HG03342 (cell line): ENCODE results near the gene REPS2.

Experiments
- ATAC-seq: cut with Tn5 transposase; IDR thresholded peaks from one replicate; pipeline ENCODE4 v1.9.1; 2021; ENCODE audit warnings: mild to moderate bottlenecking, moderate library complexity; ENCODE audit not compliant: unreplicated experiment

The REPS2 gene

DNA sequence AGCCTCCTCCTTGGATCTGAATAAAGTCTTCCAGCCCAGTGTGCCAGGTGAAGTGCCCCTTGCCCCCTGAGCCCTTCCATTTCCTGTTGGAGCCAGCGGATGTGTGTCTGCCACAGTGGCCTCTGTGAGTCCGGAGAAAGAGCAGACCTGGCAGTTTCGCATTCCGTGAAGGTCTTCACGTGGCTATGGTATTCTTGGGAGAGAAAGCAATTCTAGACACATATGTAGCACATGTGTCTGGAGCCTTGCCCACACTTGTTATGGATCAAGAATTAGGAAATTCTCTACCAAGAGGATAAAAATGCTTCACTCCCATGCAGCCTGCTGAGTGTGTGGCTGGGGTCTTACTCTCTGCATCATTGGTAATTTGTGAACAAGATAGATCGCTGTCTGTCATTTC, 130.9 kb downstream of the REPS2 start:
- ATAC-seq: no peak

GRCh38 chrX:17078031-17078720, 131.7 kb downstream of the REPS2 start:
- no peak for ATAC-seq

- ATAC-seq: no peak
These were observed 135.1 kb downstream of the REPS2 start for GRCh38 chrX:17081511-17081910.

GRCh38 chrX:17081968-17082367, 135.5 kb downstream of the REPS2 start:
- no peak for ATAC-seq

- ATAC-seq: no peak
These were observed 136.4 kb downstream of the REPS2 start for GRCh38 chrX:17082831-17083230.

- no peak for ATAC-seq
These were observed 139.9 kb downstream of the REPS2 start for GRCh38 chrX:17086317-17086716.

- no peak for ATAC-seq
These were observed 148.7 kb downstream of the REPS2 start for GRCh38 chrX:17095161-17095560.

GRCh38 chrX:17098516-17099247, 152.2 kb downstream of the REPS2 start:
- ATAC-seq: peak; percentile 85

GRCh38 chrX:17104433-17104832, 158.0 kb downstream of the REPS2 start:
- no peak for ATAC-seq

- no peak for ATAC-seq
These were observed 174.4 kb downstream of the REPS2 start for GRCh38 chrX:17120816-17121215.

- ATAC-seq: no peak
These were observed 207.5 kb downstream of the REPS2 start for GRCh38 chrX:17154001-17154400.

DNA sequence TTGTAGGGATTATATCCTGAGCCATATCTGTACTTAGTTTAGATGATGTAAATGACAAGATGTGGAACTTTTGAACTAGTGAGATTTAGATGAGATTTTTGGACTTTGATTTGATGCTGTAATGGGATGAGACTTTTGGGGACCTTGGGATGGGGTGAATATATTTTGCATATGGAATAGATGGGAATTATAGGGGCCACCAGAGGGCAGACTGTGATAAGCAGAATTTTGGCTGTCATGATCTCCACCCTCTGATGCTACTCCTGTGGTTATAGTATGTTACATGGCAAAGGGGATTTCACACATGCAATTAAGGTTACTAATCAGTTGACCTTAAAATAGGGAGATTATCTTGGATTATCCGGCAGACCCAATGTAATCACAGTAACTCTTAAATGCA, 214.5 kb downstream of the REPS2 start:
- ATAC-seq: no peak

- ATAC-seq: no peak
These were observed 215.5 kb downstream of the REPS2 start for GRCh38 chrX:17161991-17162390.

GRCh38 chrX:17164079-17164478, 217.6 kb downstream of the REPS2 start:
- ATAC-seq: no peak

DNA sequence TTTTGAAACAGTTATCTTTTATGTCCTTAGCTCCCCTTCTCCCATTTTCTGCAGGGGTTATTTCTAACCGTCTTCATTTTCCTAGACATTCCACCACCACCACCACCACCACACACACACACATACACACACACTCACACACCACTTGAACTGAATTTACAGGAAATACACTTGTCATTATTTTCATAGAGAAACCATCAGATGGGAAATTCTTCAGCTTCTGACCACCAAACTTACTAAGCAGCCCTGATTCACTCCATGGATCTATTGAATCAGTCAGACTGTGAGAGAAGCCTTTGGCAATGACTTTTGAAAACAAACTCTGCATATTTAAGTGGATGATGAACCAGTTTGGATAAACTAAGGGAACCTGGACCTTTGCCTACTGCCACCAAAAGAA, 218.5 kb downstream of the REPS2 start:
- no peak for ATAC-seq

DNA sequence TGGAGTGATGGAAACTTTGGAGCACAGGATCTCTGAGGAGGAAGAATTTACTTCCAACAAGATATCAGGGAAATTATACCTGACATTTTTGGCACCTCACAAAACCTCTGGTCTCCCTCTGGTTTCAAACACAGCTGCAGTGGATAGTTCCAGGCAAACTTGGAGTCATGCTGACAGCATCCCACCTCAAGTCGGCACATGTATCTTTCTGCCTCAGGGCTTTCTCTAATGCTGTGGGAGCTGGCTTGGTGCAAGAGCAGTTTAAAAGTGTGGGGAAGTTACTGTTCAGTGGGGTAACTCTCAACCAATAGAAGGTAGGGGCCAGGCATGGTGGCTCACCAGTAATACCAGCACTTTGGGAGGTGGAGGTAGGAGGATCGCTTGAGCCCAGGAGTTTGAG, 221.5 kb downstream of the REPS2 start:
- ATAC-seq: no peak

GRCh38 chrX:17170973-17171372, 224.5 kb downstream of the REPS2 start:
- no peak for ATAC-seq

GRCh38 chrX:17174671-17175070, 228.2 kb downstream of the REPS2 start:
- ATAC-seq: no peak

DNA sequence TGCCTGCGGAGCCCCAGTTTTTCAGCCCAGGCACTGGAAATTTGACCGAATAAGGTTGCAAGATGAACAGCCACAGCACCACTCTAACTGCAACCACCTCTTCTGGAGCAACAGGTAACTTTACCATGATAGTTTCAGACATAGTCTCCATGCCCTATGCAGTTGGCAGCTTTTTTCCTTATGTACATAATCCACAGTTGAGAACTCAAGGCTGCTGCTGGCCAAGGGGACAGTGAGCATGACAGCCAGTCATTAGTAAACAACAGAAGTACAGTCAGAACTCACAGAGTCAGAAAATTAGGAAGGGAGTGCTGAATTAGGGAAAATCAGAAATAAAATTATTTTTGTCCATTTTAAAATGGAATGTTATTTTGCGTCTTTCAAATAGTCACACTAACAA, 235.9 kb downstream of the REPS2 start:
- ATAC-seq: no peak

GRCh38 chrX:17183566-17183965, 237.1 kb downstream of the REPS2 start:
- no peak for ATAC-seq

GRCh38 chrX:17185431-17185830, 239.0 kb downstream of the REPS2 start:
- no peak for ATAC-seq

DNA sequence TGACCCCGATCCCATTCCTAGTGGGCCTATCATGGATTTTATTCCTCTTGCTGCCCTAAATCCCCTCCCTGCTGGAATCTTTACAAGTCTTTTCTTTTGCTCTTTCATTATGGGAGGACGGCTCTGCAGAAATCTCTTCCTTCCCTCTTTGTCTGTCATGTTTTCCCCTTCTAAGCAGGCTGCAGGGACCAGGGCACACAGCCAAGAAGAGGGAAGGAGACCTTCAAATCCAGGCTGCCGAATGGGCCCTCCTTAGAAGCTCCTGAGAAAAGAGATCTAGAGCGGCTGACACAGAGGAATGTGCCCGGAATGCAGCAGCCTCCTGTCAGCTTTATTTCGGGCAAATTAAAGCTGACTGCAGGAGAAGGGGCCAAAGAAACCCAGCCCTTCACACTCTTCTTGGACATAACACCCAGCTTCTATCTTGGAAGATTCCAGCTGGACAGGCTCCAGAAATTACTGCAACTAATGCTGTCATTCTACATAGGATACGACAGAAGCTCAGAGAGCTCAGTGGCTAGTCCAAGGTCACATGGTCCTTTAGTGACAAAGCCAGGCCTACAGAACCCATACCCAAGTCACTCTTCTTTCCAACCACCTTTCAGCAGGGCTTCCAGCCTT, 240.8 kb downstream of the REPS2 start:
- ATAC-seq: no peak
